ENCODE data around the gene NAA15. TPM values are rescaled to one million over a fixed set of nuclear protein-coding genes. Genes with fewer than 3 reads are reported as not detected.
"Not testable (repeated sequence)": the region's sequence is repeated elsewhere in the genome, so short reads cannot be mapped to it uniquely, and the experiment has no call there.

NAA15 gene
- polyA plus RNA-seq, 3 donors: 3.8 to 12.1 (median 6.4) TPM

- no peak overlapping the region for H3K27ac ChIP-seq (ENCODE audit: low read depth, low read length)
- 60 to 74% (median 69%) methylated on average over 5 of the region's 5 CpGs for WGBS, 3 donors
These were observed 159.8 kb downstream of the NAA15 start for GRCh38 chr4:139461022-139461628.

GRCh38 chr4:139464512-139464911 lies 163.2 kb downstream of the NAA15 start:
- H3K27ac ChIP-seq (ENCODE audit: low read depth, low read length): not testable (repeated sequence)
- WGBS, 3 donors: 96 to 98% (median 97%) methylated on average over 5 of the region's 5 CpGs

GRCh38 chr4:139465922-139466321 lies 164.6 kb downstream of the NAA15 start:
- H3K27ac ChIP-seq (ENCODE audit: low read depth, low read length): no peak overlapping the region
- 60 to 71% (median 70%) methylated on average over 4 of the region's 4 CpGs for WGBS, 3 donors

GRCh38 chr4:139468756-139469155 lies 167.5 kb downstream of the NAA15 start:
- H3K27ac ChIP-seq (ENCODE audit: low read depth, low read length): not testable (repeated sequence)

- 80 to 98% (median 97%) methylated on average over 2 of the region's 2 CpGs for WGBS, 3 donors
- H3K27ac ChIP-seq (ENCODE audit: low read depth, low read length): no peak overlapping the region
These were observed 167.9 kb downstream of the NAA15 start for GRCh38 chr4:139469216-139469615.

Other genes starting within 250 kb of the NAA15 start
- 10 to 100 TPM; 11.8 to 17.0 (median 16.8) TPM for gene ELF2, start 124.3 kb upstream of the NAA15 start, polyA plus RNA-seq
- gene MGARP, start 21.3 kb upstream of the NAA15 start, polyA plus RNA-seq: 1 to 10 TPM in 1 of 3 donors, under 1 TPM in 2; 0.07 to 3.4 (median 0.48) TPM
- 10 to 100 TPM; 45.3 to 77.3 (median 71.7) TPM for gene NDUFC1, start 972 bp downstream of the NAA15 start, polyA plus RNA-seq
- 1 to 10 TPM; 3.8 to 4.7 (median 4.5) TPM for gene RAB33B, start 152.6 kb downstream of the NAA15 start, polyA plus RNA-seq